GM12892 (cell line): ENCODE results near the gene STAU1.

ENCODE experiments used
- POLR2A ChIP-seq: IDR thresholded peaks from 2 replicates; pipeline ENCODE4 v1.6.1; 2011; ENCODE audit warnings: low read depth, low read length, control low read depth
- TAF1 ChIP-seq: IDR thresholded peaks from 2 replicates; pipeline ENCODE4 v1.6.1; 2011; ENCODE audit warnings: low read depth, mild to moderate bottlenecking, control low read depth, low read length, borderline replicate concordance

GRCh38 chr20:49216991-49217578, 29.0 kb upstream of the STAU1 start:
- TF ChIP-seq TAF1 (no peak), POLR2A (no peak)
